ENCODE results near the gene BEST2.
A peak's percentile ranks its signal among the peaks of the same experiment; 100 is the strongest.
"Not testable (repeated sequence)": the region's sequence is repeated elsewhere in the genome, so short reads cannot be mapped to it uniquely, and the experiment has no call there.

Gene BEST2

GRCh38 chr19:12751635-12752034 is at the start of gene BEST2:
Gene BEST2, plus strand, starts transcription at chr19:12751791. Its CDS starts 802 bp downstream, at chr19:12752593.
- DNase-seq = no peak

GRCh38 chr19:12703046-12703445 is 48.5 kb upstream of the BEST2 start:
- peak; percentile 9 for DNase-seq

GRCh38 chr19:12705169-12705568 is 46.4 kb upstream of the BEST2 start:
- no peak for DNase-seq

GRCh38 chr19:12705654-12706331 is 45.8 kb upstream of the BEST2 start:
- DNase-seq = no peak

GRCh38 chr19:12706332-12706718 is 45.3 kb upstream of the BEST2 start:
- no peak for DNase-seq

- no peak for DNase-seq
Observed at GRCh38 chr19:12708641-12709040, 43.0 kb upstream of the BEST2 start.

GRCh38 chr19:12711187-12711586 is 40.4 kb upstream of the BEST2 start:
- DNase-seq = no peak

- not testable (repeated sequence) for DNase-seq
Observed at GRCh38 chr19:12712077-12712476, 39.5 kb upstream of the BEST2 start.

GRCh38 chr19:12713304-12713703 is 38.3 kb upstream of the BEST2 start:
- not testable (repeated sequence) for DNase-seq

- DNase-seq = no peak
Observed at GRCh38 chr19:12715102-12715501, 36.5 kb upstream of the BEST2 start.

- DNase-seq = no peak
Observed at GRCh38 chr19:12715929-12716328, 35.7 kb upstream of the BEST2 start.

- no peak for DNase-seq
Observed at GRCh38 chr19:12720296-12720695, 31.3 kb upstream of the BEST2 start.

- DNase-seq = peak; percentile 5
Observed at GRCh38 chr19:12720851-12721655, 30.5 kb upstream of the BEST2 start.

- peak; percentile 53 for DNase-seq
Observed at GRCh38 chr19:12721656-12722565, 29.7 kb upstream of the BEST2 start.

GRCh38 chr19:12722566-12723380 is 28.8 kb upstream of the BEST2 start:
- DNase-seq = peak; percentile 92

- no peak for DNase-seq
Observed at GRCh38 chr19:12723381-12723640, 28.3 kb upstream of the BEST2 start.

GRCh38 chr19:12723641-12724426 is 27.8 kb upstream of the BEST2 start, which contains the start of gene TNPO2:
Gene TNPO2, minus strand, starts transcription at chr19:12723932. Its CDS starts 2,955 bp downstream, at chr19:12720977.
- peak; percentile 50 for DNase-seq

GRCh38 chr19:12725612-12726011 is 26.0 kb upstream of the BEST2 start:
- not testable (repeated sequence) for DNase-seq

- no peak for DNase-seq
Observed at GRCh38 chr19:12726988-12727316, 24.6 kb upstream of the BEST2 start.

GRCh38 chr19:12727745-12728433 is 23.7 kb upstream of the BEST2 start:
- no peak for DNase-seq

GRCh38 chr19:12730064-12730463 is 21.5 kb upstream of the BEST2 start:
- no peak for DNase-seq

All from NCI-H2227 treated with DMSO at 0.1 percent for 48 hours (cell line).